Endothelial cell of umbilical vein (primary cell): ENCODE data around the gene DPH1. TPM values are rescaled to one million over a fixed set of nuclear protein-coding genes. Genes with fewer than 3 reads are reported as not detected.
A peak's percentile ranks its signal among the peaks of the same experiment; 100 is the strongest.

Source experiments
- BruUV-seq: library from RNA; stranded (reverse); fragments of 400-500 nt; replicated peaks from 2 replicates; lab custom pipeline; 2021; lab: Mats Ljungman, UMichigan
- CTCF ChIA-PET: fragments of 300-600, 350-600 bp; sonication (Branson Sonifier 250); formaldehyde crosslinking; loops from one replicate; lab custom pipeline; 2021; ENCODE audit warnings: antibody characterized with exemption, inconsistent platforms; lab: Charles Lee
- POLR2A ChIA-PET: fragments of 300-600, 350-600 bp; sonication (Branson Sonifier 250); formaldehyde crosslinking; loops from one replicate; lab custom pipeline; 2021; ENCODE audit warnings: antibody characterized with exemption, inconsistent platforms; lab: Charles Lee
- DNase-seq: peaks from one replicate; pipeline ENCODE4 v3.0.0-alpha.2; 2011; ENCODE audit warnings: low read depth, low spot score
- FAIRE-seq: peaks from 2 replicates; lab custom pipeline; 2011; peaks lifted over from hg19 to GRCh38; lab: Jason Lieb, UNC
- H2AFZ ChIP-seq: 2 replicates; pipeline ENCODE4 v1.6.0; 2012; ENCODE audit warnings: low read depth, low read length, control low read depth, inconsistent platforms
- H3K27ac ChIP-seq: 2 replicates; pipeline ENCODE4 v1.5.1; 2011; ENCODE audit warnings: low read depth, mild to moderate bottlenecking, control low read depth, low read length, moderate library complexity; ENCODE audit not compliant: insufficient read depth
- H3K27me3 ChIP-seq, 2 experiments: 2 replicates each; pipeline versions ENCODE4 v1.6.0 to v1.6.1; 2011; ENCODE audit warnings: low read length in 2 of 2, mixed read lengths in 1 of 2; ENCODE audit not compliant: control insufficient read depth in 2 of 2, insufficient read depth in 2 of 2
- H3K36me3 ChIP-seq, 2 experiments: 2 replicates in 1 of 2; 3 replicates in 1 of 2; pipeline ENCODE4 v1.5.1; 2011; ENCODE audit warnings: low read length in 2 of 2, mild to moderate bottlenecking in 1 of 2, moderate library complexity in 1 of 2; ENCODE audit not compliant: control insufficient read depth in 2 of 2, insufficient read depth in 2 of 2; ENCODE audit errors: extremely low read depth in 1 of 2
- H3K4me1 ChIP-seq: 3 replicates; pipeline ENCODE4 v1.5.1; 2011; ENCODE audit warnings: mild to moderate bottlenecking, low read length; ENCODE audit not compliant: control insufficient read depth, insufficient read depth; ENCODE audit errors: extremely low read depth
- H3K4me2 ChIP-seq: 2 replicates; pipeline ENCODE4 v1.6.1; 2011; ENCODE audit warnings: low read length, control low read depth, mixed read lengths; ENCODE audit not compliant: insufficient read depth
- H3K4me3 ChIP-seq, 3 experiments: fragments of 200-600 bp in 1 of 3; sonication (generic), shearing (Covaris generic) in 1 of 3; replicated peaks in 1 of 3; 2 replicates each; pipeline ENCODE4 v1.5.1; 2011 to 2016; ENCODE audit warnings: control low read depth in 3 of 3, low read length in 3 of 3, mild to moderate bottlenecking in 2 of 3, inconsistent platforms in 1 of 3, low read depth in 1 of 3, moderate library complexity in 1 of 3; ENCODE audit not compliant: insufficient read depth in 1 of 3
- H3K79me2 ChIP-seq: 2 replicates; pipeline ENCODE4 v1.6.0; 2012; ENCODE audit warnings: low read length, inconsistent platforms; ENCODE audit not compliant: control insufficient read depth, insufficient read depth
- H3K9ac ChIP-seq: replicated peaks from 2 replicates; pipeline ENCODE3; 2011; ENCODE audit warnings: low read length, control low read depth; ENCODE audit not compliant: insufficient read depth; ENCODE audit errors: extremely low read depth
- H3K9me1 ChIP-seq: replicated peaks from 3 replicates; pipeline ENCODE4 v1.6.0; 2011; ENCODE audit warnings: mild to moderate bottlenecking, low read length; ENCODE audit not compliant: control insufficient read depth, insufficient read depth; ENCODE audit errors: extremely low read depth
- H3K9me3 ChIP-seq: replicated peaks from 2 replicates; pipeline ENCODE4 v1.5.1; 2012; ENCODE audit warnings: low read length, inconsistent platforms; ENCODE audit not compliant: control insufficient read depth, insufficient read depth
- H4K20me1 ChIP-seq: replicated peaks from 2 replicates; pipeline ENCODE3; 2011; ENCODE audit warnings: mild to moderate bottlenecking, low read length; ENCODE audit not compliant: control insufficient read depth, insufficient read depth; ENCODE audit errors: extremely low read depth
- CTCF ChIP-seq, 2 donors: IDR thresholded peaks; 1 replicate in 1 of 2; 2 replicates in 1 of 2; pipeline ENCODE4 v1.5.1; 2011; ENCODE audit warnings: low read length in 2 of 2, mild to moderate bottlenecking in 2 of 2, moderate library complexity in 2 of 2, control low read depth in 1 of 2, inconsistent platforms in 1 of 2, low read depth in 1 of 2; ENCODE audit not compliant: insufficient read depth in 1 of 2; ENCODE audit errors: extremely low read depth in 1 of 2
- EZH2 ChIP-seq: IDR thresholded peaks from 2 replicates; pipeline ENCODE4 v1.6.1; 2012; ENCODE audit warnings: borderline replicate concordance, low read depth, mild to moderate bottlenecking, moderate library complexity, low read length, inconsistent platforms; ENCODE audit not compliant: severe bottlenecking
- FOS ChIP-seq: IDR thresholded peaks from 2 replicates; pipeline ENCODE4 v1.6.1; 2011; ENCODE audit warnings: mild to moderate bottlenecking, low read length, moderate library complexity, borderline replicate concordance; ENCODE audit not compliant: insufficient read depth
- GATA2 ChIP-seq: IDR thresholded peaks from 2 replicates; pipeline ENCODE4 v1.7.0; 2011; ENCODE audit warnings: low read depth, mild to moderate bottlenecking, moderate library complexity, mixed read lengths, low read length; ENCODE audit not compliant: insufficient read length, insufficient read depth
- JUN ChIP-seq: IDR thresholded peaks from 2 replicates; pipeline ENCODE4 v1.6.1; 2011; ENCODE audit warnings: borderline replicate concordance, low read depth; ENCODE audit not compliant: insufficient read length, insufficient read depth
- MAX ChIP-seq: IDR thresholded peaks from 2 replicates; pipeline ENCODE4 v1.6.1; 2011; ENCODE audit not compliant: insufficient read depth, insufficient read length
- MYC ChIP-seq: IDR thresholded peaks from one replicate; pipeline ENCODE4 v1.6.1; 2011; ENCODE audit warnings: mild to moderate bottlenecking, low read depth, low read length
- POLR2A ChIP-seq: IDR thresholded peaks from 2 replicates; pipeline ENCODE4 v1.6.1; 2012; ENCODE audit warnings: low read depth, mild to moderate bottlenecking, control low read depth, low read length
- POLR2AphosphoS5 ChIP-seq: IDR thresholded peaks from 2 replicates; pipeline ENCODE4 v1.6.1; 2012; ENCODE audit warnings: low read depth, mild to moderate bottlenecking, control low read depth, low read length, moderate library complexity; ENCODE audit not compliant: insufficient read depth
- dilution Hi-C: fragments of 300-500 bp; cut with MboI; formaldehyde crosslinking; loops from one replicate; pipeline ENCODE4 v1.15.0; 2019; ENCODE audit warnings: low sequenced_read_pairs; ENCODE audit not compliant: extremely low pct_ligation_motif_present
- intact Hi-C: fragments of 100-400 bp; cut with micrococcal nuclease; formaldehyde crosslinking; loops from one replicate; pipeline ENCODE4 v1.10.0; 2022
- polyA plus RNA-seq, 4 experiments: library from polyadenylated mRNA; depleted of rRNA in 3 of 4; stranded (reverse) in 3 of 4; unstranded in 1 of 4; fragments of >200 nt; gene quantifications; 2 replicates each; pipeline versions ENCODE4 v1.2.1 to v1.2.3, GENCODE V29; 2011 to 2012; ENCODE audit warnings: missing spikeins in 1 of 4
- total RNA-seq: library from RNA; stranded (reverse); gene quantifications from 2 replicates; pipeline ENCODE4 v1.2.3, GENCODE V29; 2021

The DPH1 gene
- total and polyA plus RNA-seq, 2 donors (not counting 3 experiments of a cell fraction or from before 2014, with no cell fraction given) = 37.8 to 45.6 TPM

GRCh38 chr17:2049333-2050299 lies 19.7 kb downstream of the DPH1 start:
- Histone ChIP-seq H3K9ac (peak overlapping the region; percentile 74), H3K27me3 (peaks cover 2 to 11% of the 10 kb centered on the region in 2 experiments), H2AFZ (peak overlapping the region; percentile 8), H3K9me1 (no peaks in the 10 kb centered on the region), H3K79me2 (no peaks in the 10 kb centered on the region), H3K9me3 (no peaks in the 10 kb centered on the region), H3K4me3 (peak overlapping the region; percentile 46 to 57 (median 48)), H3K4me2 (peak overlapping the region; percentile 77), H3K27ac (peak overlapping the region; percentile 1), H3K36me3 (no peaks in the 10 kb centered on the region), H4K20me1 (no peaks in the 10 kb centered on the region), H3K4me1 (peaks cover 20% of the 10 kb centered on the region)
- dilution Hi-C loops = no loop called here
- intact Hi-C loops = loop anchor here (5.0 kb wide), 2 partner anchors 288 to 368 kb away; partner anchors contain the start of genes SGSM2 and TSR1
- CTCF ChIA-PET = interaction anchor here (0.6 to 2.7 kb wide), 3 partner anchors 141 to 233 kb away, joined by 3 to 27 read pairs (median 5); no protein-coding TSS in a partner anchor
- POLR2A ChIA-PET = no interaction called here
- TSS peak; percentile 19 for BruUV-seq
- peak; percentile 3 for TF ChIP-seq MAX
- TF ChIP-seq EZH2 = no peak
- peak; percentile 59 for FAIRE-seq
- DNase-seq = peak; percentile 78

- Histone ChIP-seq H3K4me1 (peaks cover 22% of the 10 kb centered on the region), H3K4me3 (peak overlapping the region; percentile 25 to 40 (median 31)), H3K27me3 (peaks cover 2 to 11% of the 10 kb centered on the region in 2 experiments), H3K79me2 (peaks cover 2% of the 10 kb centered on the region), H2AFZ (no peak overlapping the region), H3K4me2 (no peak overlapping the region), H4K20me1 (no peaks in the 10 kb centered on the region), H3K9me3 (no peaks in the 10 kb centered on the region), H3K27ac (no peak overlapping the region), H3K9ac (no peak overlapping the region), H3K36me3 (no peaks in the 10 kb centered on the region), H3K9me1 (no peaks in the 10 kb centered on the region)
- TF ChIP-seq POLR2A (no peak), JUN (no peak), EZH2 (no peak), MAX (no peak), POLR2AphosphoS5 (no peak), FOS (no peak), CTCF (IDR thresholded peaks at IDR 0.05; ENCODE audit: extremely low read depth in 1 of 2, insufficient read depth in 1 of 2, low read depth in 1 of 2, low read length in 2 of 2) (no peak), MYC (no peak), GATA2 (no peak)
- FAIRE-seq (no peak), DNase-seq (peak; percentile 41)
- ChIA-PET CTCF (interaction anchor here (0.6 to 2.7 kb wide), 2 partner anchors 195 to 232 kb away, joined by 3 to 27 read pairs; no protein-coding TSS in a partner anchor), POLR2A (no interaction called here)
- no TSS peak for BruUV-seq
- intact Hi-C loops = loop anchor here (5.0 kb wide), 2 partner anchors 287 to 367 kb away; partner anchors contain the start of genes SGSM2 and TSR1
- dilution Hi-C loops = no loop called here
Observed at GRCh38 chr17:2050300-2051060, 20.5 kb downstream of the DPH1 start.
